Activated naive CD8-positive, alpha-beta T cell treated with anti-CD3 and anti-CD28 coated beads for 36 hours (primary cell): ENCODE data around the gene PIK3R1. TPM values are rescaled to one million over a fixed set of nuclear protein-coding genes. Genes with fewer than 3 reads are reported as not detected.

Experiments used
- DNase-seq: peaks from one replicate; pipeline ENCODE4 v3.0.0; 2021
- H3K27ac Mint-ChIP-seq: one replicate; pipeline ENCODE4 v1.8.0; 2022; ENCODE audit warnings: mild to moderate bottlenecking, moderate library complexity, mixed read lengths
- H3K27me3 Mint-ChIP-seq: one replicate; pipeline ENCODE4 v1.8.0; 2022; ENCODE audit warnings: mild to moderate bottlenecking, mixed read lengths
- H3K36me3 Mint-ChIP-seq: one replicate; pipeline ENCODE4 v1.8.0; 2021; ENCODE audit warnings: mild to moderate bottlenecking, mixed read lengths
- H3K4me1 Mint-ChIP-seq: one replicate; pipeline ENCODE4 v1.8.0; 2021; ENCODE audit warnings: mixed read lengths
- H3K4me3 Mint-ChIP-seq: one replicate; pipeline ENCODE4 v1.8.0; 2022; ENCODE audit warnings: mild to moderate bottlenecking, moderate library complexity, mixed read lengths
- H3K9me3 Mint-ChIP-seq: one replicate; pipeline ENCODE4 v1.8.0; 2022; ENCODE audit warnings: mixed read lengths
- total RNA-seq, 2 experiments: library from RNA; stranded (reverse); gene quantifications; one replicate each; pipeline ENCODE4 v1.2.3, GENCODE V29; 2021

Gene PIK3R1
- total RNA-seq, 2 experiments from 2014 or later = 39.7 to 41.6 TPM

DNA sequence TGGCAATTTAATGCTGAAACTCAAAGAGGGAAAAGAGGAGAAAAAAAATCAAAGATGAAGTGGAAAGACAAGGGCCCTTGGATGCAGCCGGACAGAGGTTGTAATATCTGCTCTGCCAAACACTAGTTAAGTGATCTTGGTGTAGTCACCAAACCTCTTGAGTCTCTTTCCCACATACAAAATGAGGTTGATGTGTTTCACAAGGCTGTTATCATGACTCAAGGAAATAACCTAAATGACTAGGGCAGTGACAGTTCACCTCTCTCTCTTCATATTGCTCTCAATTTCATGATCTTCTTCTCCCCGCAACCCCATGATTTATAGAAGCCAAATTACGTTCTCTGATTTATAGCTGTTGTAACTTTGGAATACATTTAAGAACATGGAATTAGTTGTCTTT is 44.9 kb downstream of the PIK3R1 start:
- H3K27ac Mint-ChIP-seq = peak overlapping the region; percentile 21

GRCh38 chr5:68261169-68261568 is 45.6 kb downstream of the PIK3R1 start:
- no peak for DNase-seq
- H3K27me3 Mint-ChIP-seq = no peaks in the 10 kb centered on the region
- H3K27ac Mint-ChIP-seq = no peak overlapping the region
- H3K36me3 Mint-ChIP-seq = peaks cover 22% of the 10 kb centered on the region
- no peaks in the 10 kb centered on the region for H3K9me3 Mint-ChIP-seq
- peaks cover 75% of the 10 kb centered on the region for H3K4me1 Mint-ChIP-seq
- H3K4me3 Mint-ChIP-seq = no peak overlapping the region

More for the DNA sequence above, 44.9 kb downstream of the PIK3R1 start:
- Mint-ChIP-seq H3K27me3 (no peaks in the 10 kb centered on the region), H3K9me3 (no peaks in the 10 kb centered on the region), H3K36me3 (peaks cover 16% of the 10 kb centered on the region), H3K4me1 (peaks cover 72% of the 10 kb centered on the region), H3K4me3 (no peak overlapping the region)
- no peak for DNase-seq

DNA sequence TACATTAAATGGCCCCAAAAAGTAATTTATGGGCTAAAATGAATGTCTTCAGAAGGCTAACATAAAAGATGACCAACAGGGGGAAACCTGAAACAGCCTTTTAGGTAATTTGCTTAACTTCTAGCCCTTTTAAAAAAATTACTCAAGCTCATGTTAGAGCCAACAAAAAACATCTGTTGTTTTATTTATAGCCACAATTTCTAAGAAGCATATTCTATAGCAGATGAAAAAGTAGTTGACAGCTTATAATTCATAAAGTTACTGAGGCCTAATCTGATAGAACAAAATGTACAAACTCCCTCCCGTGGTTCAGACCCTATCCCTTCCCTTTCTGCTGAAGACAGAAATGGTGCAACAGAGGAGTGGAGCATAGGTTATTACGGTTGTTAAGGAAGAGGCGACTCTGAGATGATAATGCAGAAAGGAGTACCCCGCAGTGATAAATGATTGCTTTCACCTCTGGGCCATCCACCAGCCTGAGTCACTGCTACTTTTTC is 46.1 kb downstream of the PIK3R1 start:
- H3K36me3 Mint-ChIP-seq = peaks cover 19% of the 10 kb centered on the region
- H3K27me3 Mint-ChIP-seq = no peaks in the 10 kb centered on the region
- peaks cover 76% of the 10 kb centered on the region for H3K4me1 Mint-ChIP-seq
- no peak for DNase-seq
- no peaks in the 10 kb centered on the region for H3K9me3 Mint-ChIP-seq
- no peak overlapping the region for H3K4me3 Mint-ChIP-seq
- peak overlapping the region; percentile 52 for H3K27ac Mint-ChIP-seq

DNA sequence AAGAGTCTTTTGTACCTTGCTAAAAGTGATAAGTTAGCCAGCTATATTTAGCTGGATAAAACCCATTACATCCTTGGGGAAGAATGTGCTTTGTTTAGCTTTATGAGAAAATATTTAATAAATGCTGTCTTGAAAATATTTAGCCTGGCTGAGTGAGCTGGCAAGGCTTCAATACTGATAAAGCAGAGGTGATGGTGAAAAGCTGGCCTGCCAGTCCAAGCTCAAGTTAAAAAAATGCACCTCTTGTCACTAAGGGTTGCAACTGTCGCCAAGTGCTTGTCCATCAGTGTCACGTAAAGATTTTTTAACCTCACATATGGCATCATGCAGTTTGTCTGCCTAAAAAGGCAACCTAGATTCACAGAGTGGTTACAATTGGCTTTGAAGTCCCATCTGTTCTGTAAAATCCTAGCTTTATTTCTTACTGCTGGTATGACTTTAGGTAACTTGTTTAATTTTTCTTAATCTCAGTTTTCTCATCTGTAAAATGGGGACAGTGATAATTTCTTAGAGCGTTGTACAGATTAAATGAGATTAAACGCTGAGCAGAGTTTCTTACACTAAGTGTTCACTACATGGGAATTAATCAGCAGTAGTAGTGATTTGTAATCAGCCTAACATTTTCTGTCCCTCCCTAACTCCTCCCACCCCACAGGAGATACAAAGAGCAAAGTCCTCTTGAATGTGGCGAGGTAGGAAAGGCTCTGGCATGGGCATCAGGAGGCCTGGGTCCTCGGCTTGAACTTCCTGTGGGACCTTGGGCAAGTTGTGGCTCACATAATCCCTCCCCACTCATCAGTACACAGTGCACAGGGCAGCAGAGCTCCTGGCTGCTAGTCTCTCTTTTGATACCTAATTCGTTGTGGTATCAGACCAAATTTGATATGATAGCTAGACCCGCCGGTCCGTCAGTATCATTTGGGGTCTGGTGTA is 48.7 kb downstream of the PIK3R1 start:
- H3K9me3 Mint-ChIP-seq = no peaks in the 10 kb centered on the region
- H3K27me3 Mint-ChIP-seq = no peaks in the 10 kb centered on the region
- no peak overlapping the region for H3K4me3 Mint-ChIP-seq
- peaks cover 72% of the 10 kb centered on the region for H3K4me1 Mint-ChIP-seq
- H3K27ac Mint-ChIP-seq = no peak overlapping the region
- DNase-seq = no peak
- H3K36me3 Mint-ChIP-seq = peaks cover 17% of the 10 kb centered on the region

- Mint-ChIP-seq H3K4me1 (peaks cover 67% of the 10 kb centered on the region), H3K9me3 (no peaks in the 10 kb centered on the region), H3K27me3 (no peaks in the 10 kb centered on the region), H3K36me3 (peaks cover 14% of the 10 kb centered on the region), H3K4me3 (no peak overlapping the region), H3K27ac (peak overlapping the region; percentile 69)
- DNase-seq = no peak
Measured at GRCh38 chr5:68265347-68265746, 49.8 kb downstream of the PIK3R1 start.

- DNase-seq = no peak
- H3K4me3 Mint-ChIP-seq = no peak overlapping the region
- H3K4me1 Mint-ChIP-seq = peaks cover 65% of the 10 kb centered on the region
- no peaks in the 10 kb centered on the region for H3K9me3 Mint-ChIP-seq
- H3K36me3 Mint-ChIP-seq = peaks cover 14% of the 10 kb centered on the region
- H3K27ac Mint-ChIP-seq = peak overlapping the region; percentile 69
- no peaks in the 10 kb centered on the region for H3K27me3 Mint-ChIP-seq
Measured at GRCh38 chr5:68265822-68266395, 50.4 kb downstream of the PIK3R1 start.

DNA sequence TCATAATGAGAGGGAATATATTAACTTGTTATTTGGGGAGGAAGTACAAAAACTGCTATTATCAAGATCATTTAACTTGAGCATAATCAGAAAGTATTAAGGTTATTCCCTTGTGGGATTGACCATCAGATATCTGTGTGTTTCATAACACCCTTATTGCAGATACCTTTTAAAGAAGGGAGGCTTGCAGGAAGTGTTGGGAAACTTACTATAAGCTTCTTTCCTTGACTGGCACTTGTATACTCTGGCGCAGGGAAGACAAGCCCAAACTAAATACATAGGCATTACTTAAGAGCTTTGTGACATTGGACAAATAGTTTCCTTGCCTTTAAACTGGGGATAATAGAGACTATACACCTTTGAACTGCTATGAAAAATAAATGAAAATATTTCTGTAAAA is 50.9 kb downstream of the PIK3R1 start:
- H3K27ac Mint-ChIP-seq = peak overlapping the region; percentile 69
- peaks cover 14% of the 10 kb centered on the region for H3K36me3 Mint-ChIP-seq
- no peaks in the 10 kb centered on the region for H3K9me3 Mint-ChIP-seq
- DNase-seq = no peak
- no peak overlapping the region for H3K4me3 Mint-ChIP-seq
- peaks cover 68% of the 10 kb centered on the region for H3K4me1 Mint-ChIP-seq
- H3K27me3 Mint-ChIP-seq = no peaks in the 10 kb centered on the region

GRCh38 chr5:68267066-68267465 is 51.5 kb downstream of the PIK3R1 start:
- H3K36me3 Mint-ChIP-seq = peaks cover 14% of the 10 kb centered on the region
- H3K4me3 Mint-ChIP-seq = no peak overlapping the region
- no peaks in the 10 kb centered on the region for H3K27me3 Mint-ChIP-seq
- H3K9me3 Mint-ChIP-seq = no peaks in the 10 kb centered on the region
- no peak overlapping the region for H3K27ac Mint-ChIP-seq
- no peak for DNase-seq
- peaks cover 68% of the 10 kb centered on the region for H3K4me1 Mint-ChIP-seq

DNA sequence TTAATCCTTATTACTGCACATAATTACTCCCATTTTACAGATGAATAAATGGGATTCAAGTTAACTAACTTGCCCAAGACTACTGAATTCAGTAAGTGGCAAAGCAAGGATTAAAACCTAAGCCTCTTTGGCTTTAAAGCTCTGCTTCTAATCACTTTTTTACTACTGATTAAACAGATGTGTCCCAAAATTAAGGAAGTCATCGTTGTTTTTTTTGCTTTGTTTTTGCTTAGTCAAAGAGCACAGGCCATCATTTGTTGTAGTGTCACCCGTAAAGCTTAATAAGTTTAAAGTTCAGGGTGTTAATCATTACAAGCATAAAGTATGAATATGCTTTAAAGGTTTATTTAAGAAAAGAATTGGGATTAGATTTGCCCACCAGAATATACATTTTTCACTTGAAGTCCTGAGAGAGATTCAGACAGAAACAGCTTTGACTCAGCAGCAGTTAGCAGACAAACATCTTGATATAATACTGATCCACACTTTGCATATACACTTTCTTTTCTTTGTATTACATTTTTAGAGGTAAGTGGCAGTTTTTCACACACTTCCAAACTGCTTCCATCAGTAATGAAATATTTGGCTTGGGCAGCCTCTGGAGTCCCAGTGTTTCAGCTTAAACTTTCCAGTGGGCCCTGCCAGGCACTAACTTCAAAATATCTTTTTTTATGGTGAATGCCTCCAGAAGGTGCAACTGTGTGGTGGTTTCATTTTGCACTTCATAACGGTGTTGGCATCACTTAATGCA is 52.7 kb downstream of the PIK3R1 start:
- Mint-ChIP-seq H3K4me3 (no peak overlapping the region), H3K27me3 (no peaks in the 10 kb centered on the region), H3K9me3 (no peaks in the 10 kb centered on the region), H3K4me1 (peaks cover 70% of the 10 kb centered on the region), H3K36me3 (peaks cover 14% of the 10 kb centered on the region), H3K27ac (peak overlapping the region; percentile 70)
- no peak for DNase-seq

GRCh38 chr5:68268852-68269130 is 53.2 kb downstream of the PIK3R1 start:
- no peak for DNase-seq

DNA sequence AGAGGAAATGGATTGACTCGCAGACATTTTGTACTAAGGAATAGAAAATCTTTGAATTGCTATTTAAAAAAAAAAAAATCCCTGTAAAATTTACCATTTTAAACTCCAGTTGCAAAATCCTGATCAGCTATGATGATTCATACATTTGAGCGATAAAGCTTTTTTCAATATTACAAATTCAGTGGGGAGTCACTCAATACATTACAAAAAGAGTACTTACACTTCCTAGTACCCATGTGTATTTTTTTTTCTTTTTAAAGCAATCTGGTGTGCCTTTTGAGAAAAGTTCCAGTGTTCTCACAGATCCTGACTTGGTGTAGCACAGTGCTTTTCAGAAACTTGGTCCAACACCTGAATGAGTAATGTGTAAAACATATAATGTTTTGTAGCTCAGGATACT is 54.3 kb downstream of the PIK3R1 start:
- Mint-ChIP-seq H3K36me3 (peaks cover 21% of the 10 kb centered on the region), H3K4me3 (no peak overlapping the region), H3K27ac (peak overlapping the region; percentile 29), H3K4me1 (peaks cover 71% of the 10 kb centered on the region), H3K9me3 (no peaks in the 10 kb centered on the region), H3K27me3 (no peaks in the 10 kb centered on the region)
- no peak for DNase-seq

More at GRCh38 chr5:68268852-68269130, 53.2 kb downstream of the PIK3R1 start:
- H3K4me1 Mint-ChIP-seq = peaks cover 70% of the 10 kb centered on the region
- H3K4me3 Mint-ChIP-seq = peak overlapping the region; percentile 10
- no peaks in the 10 kb centered on the region for H3K27me3 Mint-ChIP-seq
- peak overlapping the region; percentile 70 for H3K27ac Mint-ChIP-seq
- peaks cover 15% of the 10 kb centered on the region for H3K36me3 Mint-ChIP-seq
- H3K9me3 Mint-ChIP-seq = no peaks in the 10 kb centered on the region

DNA sequence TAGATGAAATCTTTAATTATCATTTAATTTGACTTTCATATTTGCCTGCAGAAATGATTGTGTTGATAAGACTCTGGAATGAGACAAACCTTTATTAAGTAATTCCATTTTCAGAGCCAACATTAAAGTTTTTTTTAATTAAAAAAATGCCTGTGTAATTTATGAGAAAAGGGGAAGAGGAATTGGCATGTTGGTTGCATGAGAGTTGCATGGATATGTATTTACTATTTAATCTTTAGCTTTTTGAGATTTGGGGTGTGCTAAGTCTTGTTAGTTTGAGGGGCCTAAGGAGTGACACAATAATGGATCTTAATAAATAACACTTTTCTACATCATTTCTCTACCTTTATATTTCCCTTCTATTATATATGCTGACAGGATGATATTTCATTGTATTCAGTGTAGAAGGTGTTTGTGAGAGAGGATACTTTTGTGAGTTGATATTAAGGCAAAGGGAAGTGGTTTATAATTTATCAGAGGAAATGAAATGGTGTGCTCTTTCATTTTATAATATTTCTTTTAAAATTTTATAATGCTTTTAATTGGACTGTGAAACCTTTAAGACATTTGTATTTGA is 54.9 kb downstream of the PIK3R1 start:
- peaks cover 23% of the 10 kb centered on the region for H3K36me3 Mint-ChIP-seq
- no peak overlapping the region for H3K4me3 Mint-ChIP-seq
- no peak overlapping the region for H3K27ac Mint-ChIP-seq
- DNase-seq = no peak
- no peaks in the 10 kb centered on the region for H3K9me3 Mint-ChIP-seq
- peaks cover 69% of the 10 kb centered on the region for H3K4me1 Mint-ChIP-seq
- no peaks in the 10 kb centered on the region for H3K27me3 Mint-ChIP-seq

GRCh38 chr5:68271124-68271523 is 55.6 kb downstream of the PIK3R1 start:
- Mint-ChIP-seq H3K27ac (no peak overlapping the region), H3K9me3 (no peaks in the 10 kb centered on the region), H3K27me3 (no peaks in the 10 kb centered on the region), H3K4me3 (no peak overlapping the region), H3K4me1 (peaks cover 66% of the 10 kb centered on the region), H3K36me3 (peaks cover 20% of the 10 kb centered on the region)
- DNase-seq = no peak

DNA sequence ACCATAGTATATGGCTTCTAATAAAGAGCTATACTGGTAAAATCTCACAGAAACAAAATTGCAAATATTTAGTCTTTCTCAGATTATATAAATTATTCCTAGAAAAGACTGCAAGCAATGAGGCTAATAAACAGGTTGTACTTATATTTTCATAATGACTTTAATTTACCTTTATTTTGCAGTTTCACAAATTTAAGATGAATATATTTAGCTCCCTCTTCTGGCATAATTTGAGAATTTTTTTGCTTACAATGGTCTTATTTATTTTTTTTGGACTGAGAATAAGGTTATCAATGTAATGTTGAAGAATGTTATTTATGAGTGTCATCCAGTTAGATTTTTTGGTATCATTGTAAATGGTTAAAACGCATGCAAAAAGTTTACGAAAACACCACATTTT is 56.7 kb downstream of the PIK3R1 start:
- Mint-ChIP-seq H3K27ac (no peak overlapping the region), H3K9me3 (no peaks in the 10 kb centered on the region), H3K36me3 (peaks cover 28% of the 10 kb centered on the region), H3K4me1 (peaks cover 62% of the 10 kb centered on the region), H3K4me3 (no peak overlapping the region), H3K27me3 (no peaks in the 10 kb centered on the region)
- no peak for DNase-seq
